ENCODE measurements around the gene CFAP70.
"Not testable (repeated sequence)": the region's sequence is repeated elsewhere in the genome, so short reads cannot be mapped to it uniquely, and the experiment has no call there.

CFAP70 gene

DNA sequence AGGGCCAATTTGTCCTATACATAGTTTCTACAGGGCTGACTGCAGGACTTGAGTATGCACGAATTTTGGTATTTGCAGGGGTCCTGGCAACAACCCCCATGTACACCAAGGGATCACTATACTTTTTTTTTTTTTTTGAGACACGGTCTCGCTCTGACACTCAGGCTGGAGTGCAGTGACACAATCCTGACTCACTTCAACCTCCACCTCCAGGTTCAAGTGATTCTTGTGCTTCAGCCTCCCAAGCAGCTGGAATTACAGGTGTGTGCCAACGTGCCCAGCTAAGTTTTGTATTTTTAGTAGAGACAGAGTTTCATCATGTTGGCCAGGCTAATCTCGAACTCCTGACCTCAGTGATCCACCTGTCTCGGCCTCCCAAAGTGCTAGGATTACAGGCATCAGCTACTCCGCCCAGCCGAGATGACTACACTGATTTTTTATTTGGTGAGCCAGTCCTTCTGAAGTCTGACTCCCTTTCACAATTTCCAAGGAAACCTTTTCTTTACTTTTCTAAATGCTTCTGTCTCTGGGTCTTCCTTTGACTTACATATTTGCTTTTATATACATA lies 19.8 kb downstream of the CFAP70 start:
- no peak for DNase-seq

DNA sequence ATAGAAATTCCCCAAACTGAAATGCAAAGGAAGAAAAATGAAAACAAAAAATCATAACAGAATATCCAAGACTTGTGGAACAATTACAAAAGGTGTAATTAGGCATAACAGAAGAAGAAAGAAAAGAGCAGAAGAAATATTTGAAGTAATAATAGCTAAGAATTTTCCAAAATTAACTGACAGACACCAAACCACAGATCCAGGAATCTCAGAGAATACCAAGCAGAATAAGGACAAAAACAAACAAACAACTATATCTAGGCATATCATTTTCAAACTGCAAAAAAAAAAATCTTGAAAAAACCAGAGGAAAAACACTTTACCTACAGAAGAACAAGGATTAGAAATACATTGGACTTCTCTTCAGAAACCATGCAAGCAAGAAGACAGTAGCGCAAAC lies 25.5 kb downstream of the CFAP70 start:
- DNase-seq, result no peak

DNA sequence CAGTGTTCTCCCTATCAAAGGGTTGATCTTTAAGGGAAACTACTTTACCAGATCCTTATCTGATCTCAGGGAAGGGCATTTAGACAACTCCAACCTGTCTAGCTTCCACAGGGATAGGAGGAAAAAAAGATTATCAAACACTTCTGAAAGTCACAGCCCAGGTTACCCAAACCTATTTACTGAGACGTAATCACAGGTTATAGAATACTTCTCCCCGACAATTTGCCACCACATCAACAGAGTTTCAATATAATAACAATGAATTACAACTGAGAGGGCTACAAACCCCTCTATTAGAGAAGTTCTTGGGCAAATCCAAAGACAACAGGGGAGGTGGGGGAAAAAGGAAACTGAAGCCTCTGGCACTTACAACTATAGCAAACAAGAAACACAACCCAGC lies 26.3 kb downstream of the CFAP70 start:
- DNase-seq, result no peak

DNA sequence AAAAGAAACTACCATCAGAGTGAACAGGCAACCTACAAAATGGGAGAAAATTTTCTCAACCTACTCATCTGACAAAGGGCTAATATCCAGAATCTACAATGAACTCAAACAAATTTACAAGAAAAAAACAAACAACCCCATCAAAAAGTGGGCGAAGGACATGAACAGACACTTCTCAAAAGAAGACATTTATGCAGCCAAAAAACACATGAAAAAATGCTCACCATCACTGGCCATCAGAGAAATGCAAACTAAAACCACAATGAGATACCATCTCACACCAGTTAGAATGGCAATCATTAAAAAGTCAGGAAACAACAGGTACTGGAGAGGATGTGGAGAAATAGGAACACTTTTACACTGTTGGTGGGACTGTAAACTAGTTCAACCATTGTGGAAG lies 30.1 kb downstream of the CFAP70 start:
- DNase-seq, result not testable (repeated sequence)

DNA sequence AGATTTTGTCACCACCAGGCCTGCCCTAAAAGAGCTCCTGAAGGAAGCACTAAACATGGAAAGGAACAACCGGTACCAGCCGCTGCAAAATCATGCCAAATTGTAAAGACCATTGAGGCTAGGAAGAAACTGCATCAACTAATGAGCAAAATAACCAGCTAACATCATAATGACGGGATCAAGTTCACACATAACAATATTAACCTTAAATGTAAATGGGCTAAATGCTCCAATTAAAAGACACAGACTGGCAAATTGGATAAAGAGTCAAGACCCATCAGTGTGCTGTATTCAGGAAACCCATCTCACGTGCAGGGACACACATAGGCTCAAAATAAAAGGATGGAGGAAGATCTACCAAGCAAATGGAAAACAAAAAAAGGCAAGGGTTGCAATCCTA lies 33.4 kb downstream of the CFAP70 start:
- DNase-seq, result not testable (repeated sequence)

DNA sequence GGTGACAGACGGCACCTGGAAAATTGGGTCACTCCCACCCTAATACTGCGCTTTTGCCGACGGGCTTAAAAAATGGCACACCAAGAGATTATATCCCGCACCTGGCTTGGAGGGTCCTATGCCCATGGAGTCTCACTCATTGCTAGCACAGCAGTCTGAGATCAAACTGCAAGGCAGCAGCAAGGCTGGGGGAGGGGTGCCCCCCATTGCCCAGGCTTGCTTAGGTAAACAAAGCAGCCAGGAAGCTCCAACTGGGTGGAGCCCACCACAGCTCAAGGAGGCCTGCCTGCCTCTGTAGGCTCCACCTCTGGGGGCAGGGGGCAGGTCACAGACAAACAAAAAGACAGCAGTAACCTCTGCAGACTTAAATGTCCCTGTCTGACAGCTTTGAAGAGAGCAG lies 35.1 kb downstream of the CFAP70 start:
- DNase-seq, result not testable (repeated sequence)

DNA sequence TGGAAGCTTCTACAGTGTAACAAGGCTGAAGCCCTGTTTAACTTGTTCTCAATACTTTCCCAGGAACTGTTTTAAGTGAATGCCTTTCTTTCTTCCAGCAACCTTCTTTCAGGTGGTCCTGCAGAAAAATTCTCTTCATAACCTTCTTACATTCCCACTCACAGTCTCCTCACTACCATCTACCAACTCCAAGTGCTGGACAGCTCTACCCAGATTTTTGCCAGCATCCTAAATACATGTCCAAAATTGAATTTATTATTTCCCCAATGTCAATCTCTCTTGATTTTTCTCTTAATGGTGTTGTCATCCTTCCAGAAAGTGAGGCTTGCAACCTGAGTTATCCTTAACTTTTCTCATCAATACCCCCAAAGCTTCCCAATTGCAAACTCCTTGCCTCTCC lies 48.2 kb downstream of the CFAP70 start:
- DNase-seq, result no peak

DNA sequence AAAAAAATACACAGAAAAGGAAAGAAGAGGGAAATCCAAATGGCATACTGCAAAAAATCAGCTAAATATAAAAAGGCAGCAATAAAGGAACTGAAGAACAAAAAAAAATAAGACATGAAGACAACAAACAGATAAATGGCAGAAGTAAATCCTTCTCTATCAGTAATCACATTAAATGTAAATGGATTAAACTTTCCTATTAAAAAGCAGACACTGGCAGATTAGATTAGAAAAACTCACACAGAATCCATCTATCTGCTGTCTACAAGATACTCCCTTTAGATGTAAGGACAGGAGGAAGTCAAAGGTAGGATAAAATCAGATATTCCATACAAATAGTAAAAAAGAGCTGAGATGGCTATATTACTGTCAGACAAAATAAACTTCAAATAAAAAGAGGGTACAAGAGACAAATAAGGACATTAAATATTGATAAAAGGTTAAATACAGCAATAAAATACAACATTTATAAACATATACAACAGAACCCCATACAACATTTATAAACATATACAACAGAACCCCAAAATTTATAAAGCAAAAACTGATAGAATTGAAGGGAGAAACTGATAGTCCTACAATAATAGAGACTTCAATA lies 51.4 kb downstream of the CFAP70 start:
- DNase-seq, result no peak

DNA sequence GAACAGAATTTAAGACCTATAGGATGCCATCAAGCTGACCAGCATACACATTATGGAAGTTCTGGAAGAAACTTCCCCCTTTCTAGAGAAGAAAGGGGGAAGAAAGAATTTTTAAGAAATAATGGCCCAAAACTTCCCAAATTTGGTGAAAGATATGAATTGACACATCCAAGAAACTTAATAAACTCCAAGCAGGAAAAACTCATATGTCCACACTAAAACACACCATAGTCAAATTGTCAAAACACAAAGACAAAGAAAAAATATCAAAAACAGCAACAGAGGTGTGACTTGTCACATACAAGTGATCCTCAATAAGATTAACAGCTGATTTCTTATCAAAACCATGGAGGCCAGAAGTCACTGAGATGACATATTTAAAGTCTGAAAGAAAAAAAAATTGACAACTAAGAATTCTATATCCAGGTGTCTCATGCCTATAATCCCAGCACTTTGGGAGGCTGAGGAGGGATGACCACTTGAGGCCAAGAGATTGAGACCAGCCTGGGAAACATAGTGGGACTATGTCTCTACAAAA lies 52.4 kb downstream of the CFAP70 start:
- DNase-seq, result no peak

DNA sequence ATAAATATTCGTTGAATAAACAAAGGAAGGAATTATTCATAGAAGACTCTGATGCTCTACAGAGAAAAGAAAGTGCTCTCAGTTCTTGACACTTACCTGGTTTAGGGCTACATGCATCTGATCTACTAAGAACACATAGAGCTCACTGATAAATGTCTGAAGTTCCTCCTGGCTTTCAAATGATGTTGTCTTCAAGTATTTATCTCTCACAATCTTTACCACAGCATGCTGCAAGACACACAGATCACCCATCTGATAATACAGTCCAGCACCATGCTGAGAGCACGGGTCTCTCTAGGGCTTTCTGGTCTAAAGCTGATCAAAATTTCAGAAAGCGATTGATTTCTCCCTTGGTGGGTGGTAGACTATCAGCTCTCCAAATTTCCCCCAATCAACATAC lies 61.7 kb downstream of the CFAP70 start:
- DNase-seq, result no peak

DNA sequence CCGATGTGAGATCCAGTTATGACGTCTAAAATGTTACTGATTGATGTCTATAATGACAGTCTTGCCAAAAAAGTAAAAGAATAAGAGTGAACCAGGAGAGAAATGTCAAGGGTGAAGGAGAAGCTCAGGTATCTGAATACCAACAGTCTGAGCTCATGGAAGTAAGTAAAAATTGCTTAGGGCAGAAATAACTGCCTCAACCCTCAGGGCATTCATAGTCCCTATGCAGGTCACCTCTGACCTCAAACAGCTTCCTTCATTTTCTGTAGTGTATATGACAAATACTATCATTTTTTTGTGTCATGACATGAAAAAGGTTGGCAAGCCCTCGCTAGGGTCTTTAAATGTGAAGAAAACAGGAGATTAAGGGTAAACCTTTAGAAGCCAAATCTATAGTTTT lies 65.2 kb downstream of the CFAP70 start:
- DNase-seq, result no peak

DNA sequence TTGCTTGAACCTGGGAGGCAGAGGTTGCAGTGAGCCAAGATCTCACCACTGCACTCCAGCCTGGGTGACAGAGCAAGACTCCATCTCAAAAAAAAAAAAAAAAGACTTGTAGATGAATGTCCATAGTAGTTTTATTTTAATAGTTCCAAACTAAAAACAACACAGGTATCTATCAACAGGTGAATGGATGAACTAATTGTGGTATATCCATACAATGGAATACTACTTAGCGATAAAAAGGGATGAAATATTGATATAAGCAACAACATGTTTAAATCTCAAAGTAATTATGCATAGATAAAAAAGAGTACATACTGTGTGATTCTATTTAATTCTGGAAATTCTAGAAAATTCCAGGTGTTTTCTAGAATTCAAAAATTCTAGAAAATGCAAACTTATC lies 68.7 kb downstream of the CFAP70 start:
- no peak for DNase-seq

DNA sequence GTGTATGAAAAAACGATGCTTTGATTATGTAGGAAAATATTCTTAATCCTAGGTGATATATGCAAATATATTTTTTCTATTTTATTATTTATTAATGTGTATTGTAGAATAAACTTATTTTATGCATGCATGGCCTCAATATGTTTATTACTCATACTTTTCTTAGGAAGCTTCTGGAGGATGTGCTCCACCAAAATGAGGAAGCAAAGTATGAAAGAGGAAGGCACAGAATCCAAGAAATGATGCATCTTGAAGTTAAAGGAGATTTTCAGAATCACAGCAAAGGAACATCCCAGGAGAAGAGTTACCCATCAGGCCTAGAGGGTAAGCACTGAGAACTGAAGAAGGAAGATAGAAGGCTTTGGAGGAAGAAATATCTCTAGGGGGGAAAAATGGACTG lies 71.2 kb downstream of the CFAP70 start:
- peak; percentile 41 to 65 for DNase-seq

DNA sequence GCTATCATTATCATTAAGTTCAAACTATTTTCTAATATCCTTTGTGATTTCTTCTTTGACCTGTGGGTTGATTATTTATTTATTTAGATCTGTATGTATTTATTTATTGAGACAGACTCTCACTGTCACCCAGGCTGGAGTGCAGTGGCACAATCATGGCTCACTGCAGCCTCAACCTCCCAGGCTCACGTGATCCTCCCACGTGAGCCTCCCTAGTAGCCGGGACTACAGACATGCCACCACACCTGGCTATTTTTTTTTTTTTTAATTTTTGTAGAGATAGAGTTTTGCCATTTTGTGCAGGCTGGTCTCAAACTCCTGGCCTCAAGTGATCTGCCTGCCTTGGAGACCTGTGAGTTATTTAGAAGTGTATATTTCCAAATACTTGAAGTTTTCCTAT lies 77.6 kb downstream of the CFAP70 start:
- DNase-seq, result no peak

DNA sequence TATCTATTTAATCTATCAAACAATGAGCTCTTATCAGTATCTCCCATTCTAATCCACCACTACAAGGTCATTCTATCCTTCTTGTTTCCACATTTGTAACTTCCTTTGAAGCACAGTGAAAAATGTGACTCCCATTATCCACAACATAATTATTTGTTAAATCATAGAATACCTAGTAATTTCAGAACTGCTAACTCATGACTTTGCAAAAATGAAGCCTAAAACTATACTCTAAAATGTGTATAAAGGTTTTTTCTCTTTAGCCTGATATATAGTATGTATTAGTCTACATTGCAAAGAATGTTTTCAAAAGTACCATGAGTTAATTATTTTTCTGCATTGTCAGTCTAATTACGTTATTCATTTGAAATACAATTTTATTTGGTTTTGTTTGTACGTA lies 94.2 kb downstream of the CFAP70 start:
- no peak for DNase-seq

DNA sequence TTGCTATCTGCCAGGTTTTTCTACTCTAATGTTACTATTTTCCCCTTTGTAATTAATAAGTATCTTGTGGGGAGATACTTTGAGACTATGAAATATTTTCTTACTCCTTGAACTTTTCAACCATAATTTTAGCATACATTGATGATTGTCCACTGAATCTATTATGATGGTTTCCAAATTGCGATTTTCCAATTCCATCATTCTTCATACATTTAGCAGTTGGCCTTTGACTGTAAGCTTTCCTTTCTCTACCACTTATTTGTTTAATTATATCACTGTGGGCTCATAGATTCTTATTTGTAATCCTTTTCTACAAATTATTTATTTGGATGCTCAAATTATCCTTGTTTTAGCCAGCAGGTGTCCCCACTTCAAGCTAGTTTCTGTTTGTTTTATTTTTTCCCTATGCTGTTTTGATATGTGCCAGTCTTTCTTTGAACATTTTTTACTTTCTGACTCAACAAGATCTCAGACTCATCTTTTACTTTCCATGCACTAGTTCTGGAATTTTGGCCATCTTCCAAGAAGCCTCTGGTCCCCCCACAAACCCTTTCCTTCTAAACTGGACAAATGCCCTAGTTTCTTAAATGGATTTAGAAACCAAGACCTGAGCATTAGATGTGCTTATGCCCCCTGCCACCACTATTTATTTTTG lies 94.8 kb downstream of the CFAP70 start:
- DNase-seq, result peak; percentile 11 to 14

DNA sequence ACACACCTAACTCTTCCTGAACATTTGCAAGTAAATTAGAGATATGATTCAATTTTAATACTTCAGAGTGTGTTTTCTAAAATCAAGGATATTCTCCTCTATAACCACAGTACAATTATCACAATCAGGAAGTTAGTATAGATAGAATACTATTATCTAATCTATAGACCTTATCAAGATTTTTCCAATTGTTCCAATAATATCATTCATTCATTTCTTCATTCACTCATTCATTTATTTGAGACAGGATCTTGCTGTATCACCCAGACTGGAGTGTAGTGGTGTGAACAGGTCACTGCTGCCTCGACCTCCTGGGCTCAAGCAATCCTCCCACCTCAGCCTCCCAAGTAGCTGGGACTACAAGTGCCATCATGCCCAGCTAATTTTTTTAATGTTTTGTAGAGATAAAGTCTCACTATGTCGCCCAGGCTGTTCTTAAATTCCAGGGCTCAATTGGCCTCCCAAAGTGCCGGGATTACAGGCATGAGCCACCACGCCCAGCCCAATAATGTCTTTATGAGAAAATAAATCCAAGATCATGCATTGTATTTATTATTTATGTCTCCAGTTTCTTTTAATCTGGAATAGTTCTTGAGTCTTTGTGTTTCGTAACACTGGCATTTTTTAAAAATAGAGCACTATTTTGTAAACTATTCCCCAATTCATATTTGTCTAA lies 95.6 kb downstream of the CFAP70 start:
- DNase-seq, result no peak

DNA sequence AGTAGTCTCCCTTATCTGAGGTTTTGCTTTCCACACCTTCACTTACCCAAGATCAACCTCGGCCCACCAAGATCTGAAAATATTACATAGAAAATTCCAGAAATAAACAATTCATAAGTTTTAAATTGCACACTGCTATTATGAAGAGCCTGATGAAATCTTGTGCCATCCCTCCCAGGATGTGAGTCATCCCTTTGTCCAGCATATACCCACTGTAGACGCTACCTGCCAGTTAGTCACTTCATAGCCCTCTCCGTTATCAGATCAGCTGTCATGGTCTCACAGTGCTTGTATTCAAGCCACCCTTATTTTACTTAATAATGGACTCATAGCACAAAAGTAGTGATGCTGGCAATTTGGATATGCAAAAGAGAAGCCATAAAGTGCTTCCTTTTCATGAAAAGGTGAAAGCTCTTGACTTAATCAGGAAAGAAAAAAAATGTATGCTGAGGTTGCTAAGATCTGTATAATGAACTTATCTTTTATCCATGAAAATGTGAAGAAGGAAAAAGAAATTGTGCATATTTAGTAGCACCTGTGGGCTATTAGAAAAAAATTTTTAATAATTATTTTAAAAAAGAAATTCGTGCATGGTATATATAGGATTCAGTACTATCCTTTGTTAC lies 96.4 kb downstream of the CFAP70 start:
- DNase-seq, result no peak

DNA sequence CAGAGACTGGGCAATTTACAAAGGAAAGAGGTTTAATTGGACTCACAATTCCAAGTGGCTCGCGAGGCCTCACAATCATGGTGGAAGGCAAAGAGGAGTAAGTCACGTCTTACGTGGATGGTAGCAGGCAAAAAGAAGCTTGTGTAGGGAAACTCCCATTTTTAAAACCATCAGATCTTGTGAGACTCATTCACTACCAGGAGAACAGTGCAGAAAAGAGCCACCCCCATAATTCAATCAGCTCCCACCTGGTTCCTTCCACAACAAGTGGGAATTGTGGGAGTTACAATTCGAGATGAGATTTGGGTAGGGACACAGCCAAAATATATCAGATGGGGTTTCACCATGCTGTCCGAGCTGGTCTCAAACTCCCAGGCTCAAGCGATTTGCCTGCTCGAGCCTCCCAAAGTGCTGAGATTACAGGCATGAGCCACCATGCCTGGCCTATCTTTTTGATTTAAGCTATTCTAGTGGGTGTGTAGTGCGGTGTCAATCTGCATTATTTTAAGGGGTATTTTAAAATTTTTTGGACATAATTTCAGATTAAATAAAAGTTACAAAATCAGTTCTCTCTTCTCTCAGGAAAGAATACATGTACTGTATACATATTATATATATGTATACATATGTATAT lies 97.2 kb downstream of the CFAP70 start:
- no peak for DNase-seq

DNA sequence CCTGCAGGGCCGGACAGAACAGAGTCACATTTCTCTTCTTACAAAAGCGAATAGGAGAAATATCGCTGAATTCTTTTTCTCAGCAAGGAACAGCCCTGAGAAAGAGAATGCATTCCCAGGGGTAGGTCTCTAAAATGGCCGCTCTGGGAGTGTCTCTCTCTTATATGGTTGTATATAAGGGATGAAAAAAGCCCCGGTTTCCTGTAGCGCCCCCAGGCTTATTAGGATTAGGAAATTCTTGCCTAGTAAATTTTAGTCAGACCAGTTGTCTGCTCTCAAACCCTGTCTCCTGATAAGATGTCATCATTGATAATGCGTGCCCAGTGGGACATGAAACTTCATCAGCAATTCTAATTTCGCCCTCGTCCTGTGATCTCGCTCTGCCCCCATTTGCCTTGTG lies 100.1 kb downstream of the CFAP70 start:
- DNase-seq, result not testable (repeated sequence)

DNA sequence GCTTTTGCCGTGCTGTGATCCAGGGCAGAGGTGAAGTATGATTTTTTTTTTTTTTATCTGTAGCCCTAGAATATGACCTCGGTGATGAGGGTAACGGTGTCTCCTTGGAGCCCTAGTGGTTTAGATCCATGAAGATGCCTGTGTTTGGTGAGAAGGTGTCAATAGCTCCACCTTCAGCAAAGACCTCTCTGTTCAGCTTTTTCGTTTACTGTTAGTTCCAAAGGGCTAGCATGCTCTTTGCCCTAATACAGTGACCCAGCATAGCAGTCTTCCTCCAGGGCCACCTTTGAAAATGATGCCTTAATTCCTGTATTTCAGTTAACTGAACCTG lies 105.5 kb downstream of the CFAP70 start:
- no peak for DNase-seq

DNA sequence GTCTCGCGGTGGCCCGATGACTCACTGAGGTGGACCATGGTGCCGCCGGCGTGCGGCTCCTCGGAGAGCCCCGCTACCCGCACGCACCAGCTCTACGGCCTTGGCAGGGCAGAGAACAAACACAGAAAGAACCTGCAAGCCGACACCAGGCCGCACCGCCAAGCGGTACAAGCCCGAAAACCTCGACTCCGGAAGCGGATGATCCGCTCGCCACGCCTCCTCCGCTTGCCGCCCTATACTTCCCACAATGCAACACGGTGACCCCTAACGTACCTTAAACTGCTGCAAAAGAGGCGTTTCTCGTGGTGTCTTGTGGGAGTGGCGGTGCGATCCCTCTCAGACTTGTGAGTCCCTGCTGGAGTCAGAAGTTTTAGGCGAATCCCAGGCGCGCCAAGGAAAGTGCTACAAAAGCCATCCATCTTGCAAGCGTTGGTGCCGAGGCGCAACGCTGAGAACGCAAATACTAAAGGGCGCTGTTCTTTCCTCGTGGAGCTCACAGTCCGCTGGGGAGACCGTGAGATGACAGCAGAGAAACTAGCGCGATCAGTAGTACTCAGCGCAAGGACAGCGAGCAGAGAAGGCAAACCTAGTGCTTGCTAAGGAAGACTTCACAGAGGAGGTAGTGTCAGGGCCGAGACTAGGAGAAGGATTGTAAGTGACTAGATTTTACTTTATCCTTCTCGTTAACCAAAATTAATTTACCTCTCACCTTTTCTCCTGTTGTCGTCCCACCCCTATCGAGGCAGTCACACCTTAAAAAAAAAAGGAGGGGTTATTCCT lies 106.0 kb downstream of the CFAP70 start, which contains the start of gene MRPS16:
MRPS16 (minus strand) TSS at position 200 of the 780 bp plus-strand sequence; CDS start at position 38, 162 bp downstream.
- peak; percentile 96 to 97 for DNase-seq

All from inflammatory macrophage (primary cell).